C4-2B (cell line): ENCODE results near the gene MAP4.

Source experiments
- ZFX ChIP-seq: fragments of 450-650 bp; IDR thresholded peaks from 2 replicates; pipeline ENCODE4 v1.6.1; 2017
- TF ChIP-seq, protein P1 (sequence below): fragments of 450-650 bp; conservative IDR thresholded peaks from 2 replicates; pipeline ENCODE4 v1.5.1; 2017; ENCODE audit warnings: mild to moderate bottlenecking

DNA sequence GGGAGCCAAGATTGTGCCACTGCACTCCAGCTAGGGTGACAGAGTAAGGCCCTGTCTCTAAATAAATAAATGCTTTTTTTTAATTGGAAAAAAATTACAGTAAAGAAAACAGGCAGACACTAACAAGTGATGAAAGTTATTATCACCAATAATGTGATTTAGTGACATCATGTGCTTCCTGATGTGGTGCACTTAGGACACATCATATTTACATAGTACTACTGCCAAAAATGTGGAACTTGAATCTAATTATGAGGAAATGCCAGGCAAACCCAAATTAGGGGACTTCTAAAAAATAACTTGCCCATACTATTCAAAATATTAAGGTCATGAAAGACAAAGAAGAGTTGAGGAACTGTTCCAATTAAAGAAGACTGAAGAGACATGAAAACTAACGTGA is 30.8 kb downstream of the MAP4 start:
- TF ChIP-seq, protein P1, sequence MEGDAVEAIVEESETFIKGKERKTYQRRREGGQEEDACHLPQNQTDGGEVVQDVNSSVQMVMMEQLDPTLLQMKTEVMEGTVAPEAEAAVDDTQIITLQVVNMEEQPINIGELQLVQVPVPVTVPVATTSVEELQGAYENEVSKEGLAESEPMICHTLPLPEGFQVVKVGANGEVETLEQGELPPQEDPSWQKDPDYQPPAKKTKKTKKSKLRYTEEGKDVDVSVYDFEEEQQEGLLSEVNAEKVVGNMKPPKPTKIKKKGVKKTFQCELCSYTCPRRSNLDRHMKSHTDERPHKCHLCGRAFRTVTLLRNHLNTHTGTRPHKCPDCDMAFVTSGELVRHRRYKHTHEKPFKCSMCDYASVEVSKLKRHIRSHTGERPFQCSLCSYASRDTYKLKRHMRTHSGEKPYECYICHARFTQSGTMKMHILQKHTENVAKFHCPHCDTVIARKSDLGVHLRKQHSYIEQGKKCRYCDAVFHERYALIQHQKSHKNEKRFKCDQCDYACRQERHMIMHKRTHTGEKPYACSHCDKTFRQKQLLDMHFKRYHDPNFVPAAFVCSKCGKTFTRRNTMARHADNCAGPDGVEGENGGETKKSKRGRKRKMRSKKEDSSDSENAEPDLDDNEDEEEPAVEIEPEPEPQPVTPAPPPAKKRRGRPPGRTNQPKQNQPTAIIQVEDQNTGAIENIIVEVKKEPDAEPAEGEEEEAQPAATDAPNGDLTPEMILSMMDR: no peak
- TF ChIP-seq ZFX: no peak
